ENCODE results near the gene SOCS6. TPM values are rescaled to one million over a fixed set of nuclear protein-coding genes. Genes with fewer than 3 reads are reported as not detected.
"Not testable (repeated sequence)": the region's sequence is repeated elsewhere in the genome, so short reads cannot be mapped to it uniquely, and the experiment has no call there.

The SOCS6 gene
- total and polyA plus RNA-seq, 8 donors: 4.4 to 56.7 (median 14.0) TPM

DNA sequence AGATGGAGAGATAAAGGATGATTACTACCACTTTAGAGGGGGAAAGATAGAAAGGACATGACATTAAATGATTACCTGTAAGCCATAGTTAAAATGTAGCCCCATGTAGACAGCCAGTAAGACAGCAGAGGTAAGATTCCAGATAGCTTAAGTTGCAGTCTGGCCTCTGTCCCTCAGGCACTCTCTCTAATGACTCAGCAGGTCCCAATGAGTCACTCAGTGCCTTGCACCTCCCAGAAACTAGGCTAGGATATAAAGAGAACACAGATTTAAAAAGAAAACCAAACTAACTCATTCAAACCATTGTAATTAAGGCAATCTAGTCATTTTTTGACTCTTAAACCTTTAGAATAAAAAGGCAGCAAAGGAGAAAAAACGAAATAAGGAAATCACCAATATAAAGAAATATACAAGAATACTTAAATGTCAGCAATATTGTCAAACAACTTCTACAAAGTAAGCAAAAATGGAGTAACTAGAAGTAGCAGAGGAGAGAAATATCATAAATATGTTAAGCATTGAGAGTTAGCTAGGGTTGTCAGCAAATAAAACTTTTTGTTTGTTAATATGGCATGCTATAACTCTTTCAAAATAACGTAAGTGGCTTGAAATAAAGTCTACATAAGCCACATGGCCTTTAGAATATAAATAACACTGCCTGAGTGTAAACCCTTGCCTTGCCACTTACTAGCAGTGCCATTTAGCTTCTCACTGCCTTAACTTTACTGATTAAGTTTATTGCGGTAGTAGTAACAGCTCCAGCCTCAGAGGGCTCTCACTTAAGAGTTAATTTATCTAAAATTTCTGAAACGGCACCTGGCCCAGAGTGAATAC, 48.5 kb downstream of the SOCS6 start:
- intact Hi-C loops (cut with DNase I; ENCODE audit: low total_unique reads): no loop called here
- Histone ChIP-seq H3K9me3 (peaks cover 0 to 7% (median 2%) of the 10 kb centered on the region in 4 donors), H3K4me3 (no peak overlapping the region), H3K27me3 (no peaks in the 10 kb centered on the region), H3K27ac (peak overlapping the region in 3 of 5 donors; percentile 41 to 56 (median 49)), H3K4me1 (peaks cover 0 to 19% (median 3%) of the 10 kb centered on the region in 4 donors), H3K36me3 (peaks cover 0 to 20% (median 12%) of the 10 kb centered on the region in 4 donors)
- peak; percentile 33 to 63 for DNase-seq
- TF ChIP-seq POLR2A (IDR thresholded peaks at IDR 0.05) (no peak), POLR2AphosphoS5 (IDR thresholded peaks at IDR 0.05) (peak in 1 of 3 donors; percentile 58), EP300 (IDR thresholded peaks at IDR 0.05) (no peak)
- WGBS, 5 donors: 67 to 87% (median 78%) methylated on average over 4 of the region's 4 CpGs

DNA sequence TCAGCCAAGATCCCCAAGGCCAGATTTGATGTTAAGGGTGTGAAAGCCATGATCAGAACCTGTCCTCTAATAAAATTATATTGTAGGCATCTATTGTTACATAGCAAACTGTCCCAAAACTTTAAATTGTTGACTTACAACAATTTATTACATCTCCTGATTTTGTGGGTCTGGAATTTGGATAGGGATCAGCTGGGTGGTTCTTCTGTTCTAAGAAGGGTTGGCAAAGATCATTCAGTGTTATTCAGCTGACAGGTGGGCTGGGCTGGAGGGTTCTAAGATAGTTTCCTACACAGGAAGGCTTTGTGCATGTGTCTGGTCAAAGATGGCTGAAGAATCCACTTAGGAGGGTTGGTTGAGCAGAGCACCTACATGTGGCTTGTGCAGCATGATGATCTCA, 50.0 kb downstream of the SOCS6 start:
- Histone ChIP-seq H3K9me3 (peaks cover 0 to 7% (median 2%) of the 10 kb centered on the region in 4 donors), H3K36me3 (peaks cover 0 to 20% (median 12%) of the 10 kb centered on the region in 4 donors), H3K4me1 (peaks cover 0 to 19% (median 3%) of the 10 kb centered on the region in 4 donors), H3K27ac (no peak overlapping the region), H3K27me3 (no peaks in the 10 kb centered on the region), H3K4me3 (no peak overlapping the region)
- intact Hi-C loops (cut with DNase I; ENCODE audit: low total_unique reads): no loop called here
- DNase-seq: no peak
- TF ChIP-seq POLR2A (IDR thresholded peaks at IDR 0.05): no peak
- TF ChIP-seq, protein P1, sequence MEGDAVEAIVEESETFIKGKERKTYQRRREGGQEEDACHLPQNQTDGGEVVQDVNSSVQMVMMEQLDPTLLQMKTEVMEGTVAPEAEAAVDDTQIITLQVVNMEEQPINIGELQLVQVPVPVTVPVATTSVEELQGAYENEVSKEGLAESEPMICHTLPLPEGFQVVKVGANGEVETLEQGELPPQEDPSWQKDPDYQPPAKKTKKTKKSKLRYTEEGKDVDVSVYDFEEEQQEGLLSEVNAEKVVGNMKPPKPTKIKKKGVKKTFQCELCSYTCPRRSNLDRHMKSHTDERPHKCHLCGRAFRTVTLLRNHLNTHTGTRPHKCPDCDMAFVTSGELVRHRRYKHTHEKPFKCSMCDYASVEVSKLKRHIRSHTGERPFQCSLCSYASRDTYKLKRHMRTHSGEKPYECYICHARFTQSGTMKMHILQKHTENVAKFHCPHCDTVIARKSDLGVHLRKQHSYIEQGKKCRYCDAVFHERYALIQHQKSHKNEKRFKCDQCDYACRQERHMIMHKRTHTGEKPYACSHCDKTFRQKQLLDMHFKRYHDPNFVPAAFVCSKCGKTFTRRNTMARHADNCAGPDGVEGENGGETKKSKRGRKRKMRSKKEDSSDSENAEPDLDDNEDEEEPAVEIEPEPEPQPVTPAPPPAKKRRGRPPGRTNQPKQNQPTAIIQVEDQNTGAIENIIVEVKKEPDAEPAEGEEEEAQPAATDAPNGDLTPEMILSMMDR (IDR thresholded peaks at IDR 0.05): no peak
- no peak for TF ChIP-seq EP300 (IDR thresholded peaks at IDR 0.05)
- TF ChIP-seq POLR2AphosphoS5 (IDR thresholded peaks at IDR 0.05): no peak

DNA sequence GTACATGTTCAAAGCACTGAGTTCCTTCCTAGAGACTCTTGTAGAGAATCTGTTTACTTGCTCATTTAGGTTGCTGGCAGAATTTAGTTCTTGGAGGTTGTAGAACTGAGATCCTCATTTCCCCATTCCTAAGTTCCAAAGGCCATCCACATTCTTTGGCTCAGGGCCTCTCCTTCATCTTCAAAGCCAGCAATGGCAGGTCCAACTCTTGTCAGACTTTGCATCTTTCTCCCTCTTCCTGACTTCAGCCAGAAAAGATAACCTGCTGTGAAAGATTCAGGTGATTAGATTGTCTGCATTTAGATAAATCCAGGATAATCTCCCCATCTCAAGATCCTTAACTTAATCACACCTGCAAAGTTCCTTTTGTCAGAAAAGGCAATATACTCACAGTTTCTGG, 51.1 kb downstream of the SOCS6 start:
- H3K36me3 ChIP-seq: peaks cover 0 to 20% (median 12%) of the 10 kb centered on the region in 4 donors
- no peaks in the 10 kb centered on the region for H3K27me3 ChIP-seq
- no peak overlapping the region for H3K27ac ChIP-seq
- H3K9me3 ChIP-seq: peaks cover 0 to under 1% (median under 1%) of the 10 kb centered on the region in 4 donors
- intact Hi-C loops (cut with DNase I; ENCODE audit: low total_unique reads): no loop called here
- peaks cover 0 to 19% (median 3%) of the 10 kb centered on the region in 4 donors for H3K4me1 ChIP-seq
- DNase-seq: no peak
- no peak overlapping the region for H3K4me3 ChIP-seq
- TF ChIP-seq EP300 (IDR thresholded peaks at IDR 0.05): no peak
- TF ChIP-seq POLR2AphosphoS5 (IDR thresholded peaks at IDR 0.05): no peak
- TF ChIP-seq, protein P1 (IDR thresholded peaks at IDR 0.05): no peak
- TF ChIP-seq POLR2A (IDR thresholded peaks at IDR 0.05): no peak

DNA sequence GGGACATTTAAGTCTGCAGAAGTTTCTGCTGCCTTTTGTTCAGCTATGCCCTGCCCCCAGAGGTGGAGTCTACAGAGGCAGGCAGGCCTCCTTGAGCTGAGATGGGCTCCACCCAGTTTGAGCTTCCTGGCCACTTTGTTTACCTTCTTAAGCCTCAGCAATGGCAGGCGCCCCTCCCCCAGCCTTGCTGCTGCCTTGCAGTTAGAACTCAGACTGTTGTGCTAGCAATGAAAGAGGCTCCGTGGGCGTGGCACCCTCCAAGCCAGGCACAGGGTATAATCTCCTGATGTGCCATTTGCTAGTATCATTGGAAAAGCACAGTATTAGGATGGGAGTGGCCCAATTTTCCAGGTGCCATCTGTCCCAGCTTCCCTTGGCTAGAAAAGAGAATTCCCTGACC, 59.6 kb downstream of the SOCS6 start:
- H3K4me1 ChIP-seq; H3K4me3 ChIP-seq; intact Hi-C loops (cut with DNase I; ENCODE audit: low total_unique reads); H3K27me3 ChIP-seq; H3K27ac ChIP-seq; H3K9me3 ChIP-seq: not testable (repeated sequence)
- H3K36me3 ChIP-seq: peaks cover 0 to 46% (median 23%) of the 10 kb centered on the region in 4 donors
- DNase-seq: peak; percentile 18 to 53
- 81 to 93% (median 89%) methylated on average over 3 of the region's 3 CpGs for WGBS, 5 donors

DNA sequence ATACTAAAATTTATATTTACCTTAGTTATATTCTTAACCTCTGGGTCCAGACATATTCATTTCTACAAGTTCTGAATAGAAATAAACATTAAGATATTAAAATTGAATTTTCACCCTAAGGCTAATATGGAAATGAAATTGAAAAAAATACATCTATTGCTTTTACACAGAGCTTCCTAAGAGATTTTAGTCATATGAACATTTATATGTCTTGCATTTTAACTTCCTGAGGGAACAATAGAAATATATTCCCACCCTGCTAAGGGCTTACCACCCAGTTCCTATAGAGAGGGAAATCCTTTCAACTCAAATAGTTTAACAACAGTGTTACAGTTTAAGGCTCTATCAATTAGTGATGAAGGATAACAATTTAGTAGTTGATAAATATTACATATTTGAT, 60.5 kb downstream of the SOCS6 start:
- no peaks in the 10 kb centered on the region for H3K27me3 ChIP-seq
- intact Hi-C loops (cut with DNase I; ENCODE audit: low total_unique reads): no loop called here
- peaks cover 0 to 1% (median 0%) of the 10 kb centered on the region in 4 donors for H3K9me3 ChIP-seq
- H3K27ac ChIP-seq: no peak overlapping the region
- no peak overlapping the region for H3K4me3 ChIP-seq
- H3K36me3 ChIP-seq: peaks cover 0 to 46% (median 23%) of the 10 kb centered on the region in 4 donors
- TF ChIP-seq POLR2A (IDR thresholded peaks at IDR 0.05) (no peak), EP300 (IDR thresholded peaks at IDR 0.05) (no peak), POLR2AphosphoS5 (IDR thresholded peaks at IDR 0.05) (no peak)
- TF ChIP-seq, protein P1 (IDR thresholded peaks at IDR 0.05): no peak
- no peaks in the 10 kb centered on the region for H3K4me1 ChIP-seq
- DNase-seq: no peak
